ENCODE data around the gene CASP7.
A peak's percentile ranks its signal among the peaks of the same experiment; 100 is the strongest.

CASP7 gene

DNA sequence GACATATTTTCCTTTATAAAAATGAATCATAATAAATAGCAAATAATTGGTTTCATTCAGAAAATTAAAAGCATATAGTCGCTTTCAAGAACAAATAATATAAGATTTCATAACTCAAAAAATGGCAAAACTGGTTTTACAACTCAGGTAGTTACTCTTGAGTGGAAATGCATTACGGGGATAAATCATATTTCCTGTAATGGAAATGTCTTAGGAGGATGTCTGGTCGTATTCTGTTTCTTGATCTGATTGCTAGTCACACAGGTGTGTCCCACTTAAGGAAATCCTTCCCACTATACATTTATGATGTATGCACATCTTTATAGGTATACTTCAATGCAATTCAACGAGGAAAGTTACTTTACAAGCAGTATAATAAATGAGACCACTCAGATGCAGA lies 36.5 kb upstream of the CASP7 start:
- H3K4me3 Mint-ChIP-seq: no peak overlapping the region
- H3K27me3 Mint-ChIP-seq (ENCODE audit: low read depth, poor library complexity): no peaks in the 10 kb centered on the region
- peaks cover 37% of the 10 kb centered on the region for H3K4me1 Mint-ChIP-seq
- no peak overlapping the region for H3K27ac Mint-ChIP-seq
- TF ChIP-seq, protein P1, sequence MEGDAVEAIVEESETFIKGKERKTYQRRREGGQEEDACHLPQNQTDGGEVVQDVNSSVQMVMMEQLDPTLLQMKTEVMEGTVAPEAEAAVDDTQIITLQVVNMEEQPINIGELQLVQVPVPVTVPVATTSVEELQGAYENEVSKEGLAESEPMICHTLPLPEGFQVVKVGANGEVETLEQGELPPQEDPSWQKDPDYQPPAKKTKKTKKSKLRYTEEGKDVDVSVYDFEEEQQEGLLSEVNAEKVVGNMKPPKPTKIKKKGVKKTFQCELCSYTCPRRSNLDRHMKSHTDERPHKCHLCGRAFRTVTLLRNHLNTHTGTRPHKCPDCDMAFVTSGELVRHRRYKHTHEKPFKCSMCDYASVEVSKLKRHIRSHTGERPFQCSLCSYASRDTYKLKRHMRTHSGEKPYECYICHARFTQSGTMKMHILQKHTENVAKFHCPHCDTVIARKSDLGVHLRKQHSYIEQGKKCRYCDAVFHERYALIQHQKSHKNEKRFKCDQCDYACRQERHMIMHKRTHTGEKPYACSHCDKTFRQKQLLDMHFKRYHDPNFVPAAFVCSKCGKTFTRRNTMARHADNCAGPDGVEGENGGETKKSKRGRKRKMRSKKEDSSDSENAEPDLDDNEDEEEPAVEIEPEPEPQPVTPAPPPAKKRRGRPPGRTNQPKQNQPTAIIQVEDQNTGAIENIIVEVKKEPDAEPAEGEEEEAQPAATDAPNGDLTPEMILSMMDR (IDR thresholded peaks at IDR 0.05): no peak
- H3K36me3 Mint-ChIP-seq (ENCODE audit: low read depth): no peaks in the 10 kb centered on the region
- H3K9me3 Mint-ChIP-seq: no peaks in the 10 kb centered on the region
- DNase-seq: no peak

DNA sequence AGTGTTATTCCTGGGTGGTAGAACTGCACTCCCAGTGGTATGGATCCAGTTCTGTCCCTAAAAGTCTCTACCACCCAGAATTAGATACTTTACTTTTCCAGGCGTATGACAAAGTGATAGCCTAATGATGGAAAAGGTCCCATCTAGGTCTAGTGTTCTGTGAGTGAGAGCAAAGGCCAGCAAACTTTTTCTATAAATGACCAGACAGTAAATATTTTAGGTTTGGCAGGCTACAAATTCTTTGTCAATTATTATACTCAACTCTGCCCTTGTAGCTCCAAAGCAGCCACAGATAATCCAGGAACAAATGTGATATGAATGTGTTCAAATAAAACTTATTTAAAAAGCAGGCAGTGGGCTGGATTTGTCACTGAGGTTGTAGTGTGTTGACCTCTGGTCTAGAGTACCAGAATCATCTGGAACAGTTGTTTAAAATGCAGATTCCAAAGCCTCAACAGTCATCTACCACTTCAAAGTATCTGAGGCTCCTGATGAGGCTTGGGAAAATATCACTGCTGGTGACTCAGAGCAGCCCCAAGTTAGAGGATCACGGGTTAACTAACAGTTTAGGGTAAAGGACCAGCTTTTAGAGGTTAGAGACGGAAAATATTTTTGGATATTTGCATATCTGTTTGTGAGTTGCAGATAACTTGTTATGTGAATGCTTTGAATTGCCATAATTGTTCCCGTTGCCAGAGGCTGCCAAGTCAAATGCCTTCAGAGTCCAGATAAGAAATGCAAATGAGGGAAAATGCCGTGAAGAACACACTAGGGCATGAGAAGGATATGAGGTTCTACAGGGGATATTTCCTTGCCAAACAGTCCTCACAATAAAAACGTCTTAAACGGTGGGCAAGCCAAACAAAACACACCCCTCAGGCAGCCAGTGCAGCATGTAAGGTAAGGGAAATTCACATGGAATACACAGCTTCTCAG lies 35.3 kb upstream of the CASP7 start:
- H3K36me3 Mint-ChIP-seq (ENCODE audit: low read depth): no peaks in the 10 kb centered on the region
- H3K4me3 Mint-ChIP-seq: no peak overlapping the region
- TF ChIP-seq, protein P1 (IDR thresholded peaks at IDR 0.05): no peak
- peaks cover 43% of the 10 kb centered on the region for H3K4me1 Mint-ChIP-seq
- H3K27me3 Mint-ChIP-seq (ENCODE audit: low read depth, poor library complexity): no peaks in the 10 kb centered on the region
- H3K27ac Mint-ChIP-seq: no peak overlapping the region
- no peaks in the 10 kb centered on the region for H3K9me3 Mint-ChIP-seq
- DNase-seq: no peak

DNA sequence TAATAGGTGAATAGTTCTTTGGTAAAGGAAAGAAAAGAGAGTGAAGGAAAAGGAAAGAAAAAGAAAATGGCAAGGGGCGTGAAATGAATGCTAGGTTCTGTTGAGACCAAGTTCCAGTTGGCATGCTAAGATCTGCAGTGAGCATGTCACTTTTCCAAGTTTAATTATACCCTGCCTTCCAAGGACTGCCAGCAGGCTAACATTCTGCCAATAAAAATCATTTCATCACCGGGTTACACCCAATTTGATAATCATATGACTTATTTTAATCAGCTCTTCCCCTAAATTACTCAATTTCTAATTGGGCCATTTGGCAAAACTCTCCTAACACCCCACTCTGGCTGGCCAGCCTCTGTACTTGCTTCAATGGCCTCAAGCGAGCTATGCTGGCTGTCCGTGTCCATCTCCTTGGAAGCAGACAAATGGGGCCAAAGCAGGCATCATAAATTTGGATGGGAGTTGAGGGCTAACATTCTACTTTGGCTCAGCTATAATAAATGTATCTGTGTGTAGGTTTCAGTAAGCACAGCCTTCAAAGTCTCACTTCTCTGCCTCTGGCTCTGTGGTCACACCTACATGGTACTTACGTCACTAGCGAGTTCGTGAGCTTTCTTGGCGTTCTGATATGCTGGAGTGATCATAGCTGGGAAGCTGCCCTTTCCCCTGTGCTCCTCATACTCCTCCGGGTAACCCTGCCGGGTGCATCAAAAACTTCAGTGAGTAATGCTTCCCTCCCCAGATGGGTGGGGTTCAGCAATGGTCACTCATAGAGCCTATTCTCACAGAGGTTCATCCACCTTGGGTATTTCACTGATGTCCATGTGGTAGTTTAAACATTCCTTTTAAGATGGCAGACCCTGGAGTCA lies 33.1 kb upstream of the CASP7 start:
- no peak overlapping the region for H3K4me3 Mint-ChIP-seq
- peaks cover 37% of the 10 kb centered on the region for H3K4me1 Mint-ChIP-seq
- DNase-seq: no peak
- H3K27me3 Mint-ChIP-seq (ENCODE audit: low read depth, poor library complexity): no peaks in the 10 kb centered on the region
- TF ChIP-seq, protein P1 (IDR thresholded peaks at IDR 0.05): no peak
- peak overlapping the region; percentile 26 for H3K27ac Mint-ChIP-seq
- H3K36me3 Mint-ChIP-seq (ENCODE audit: low read depth): no peaks in the 10 kb centered on the region
- no peaks in the 10 kb centered on the region for H3K9me3 Mint-ChIP-seq

DNA sequence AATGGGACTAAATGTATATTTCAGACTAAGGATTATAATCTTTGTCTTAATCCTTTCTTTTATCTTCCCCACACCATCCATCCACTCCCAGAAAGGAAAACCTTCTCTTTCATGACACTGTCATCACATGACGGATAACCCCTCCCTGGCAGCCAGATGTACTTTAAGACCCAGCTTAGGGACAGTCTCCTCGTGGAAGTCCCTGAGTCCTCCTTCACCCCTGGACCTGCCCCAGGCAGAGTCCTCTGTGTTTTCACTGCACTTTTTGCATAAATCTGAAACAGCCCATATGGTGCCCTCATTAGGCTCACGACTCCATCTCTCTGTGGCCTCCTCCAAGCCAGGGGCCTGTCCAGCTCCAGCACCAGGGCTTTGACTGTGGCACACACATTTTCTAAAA lies 31.9 kb upstream of the CASP7 start:
- Mint-ChIP-seq H3K36me3 (ENCODE audit: low read depth) (no peaks in the 10 kb centered on the region), H3K9me3 (no peaks in the 10 kb centered on the region), H3K27ac (no peak overlapping the region), H3K27me3 (ENCODE audit: low read depth, poor library complexity) (peaks cover 2% of the 10 kb centered on the region), H3K4me1 (peaks cover 37% of the 10 kb centered on the region), H3K4me3 (no peak overlapping the region)
- TF ChIP-seq, protein P1 (IDR thresholded peaks at IDR 0.05): no peak
- DNase-seq: no peak

DNA sequence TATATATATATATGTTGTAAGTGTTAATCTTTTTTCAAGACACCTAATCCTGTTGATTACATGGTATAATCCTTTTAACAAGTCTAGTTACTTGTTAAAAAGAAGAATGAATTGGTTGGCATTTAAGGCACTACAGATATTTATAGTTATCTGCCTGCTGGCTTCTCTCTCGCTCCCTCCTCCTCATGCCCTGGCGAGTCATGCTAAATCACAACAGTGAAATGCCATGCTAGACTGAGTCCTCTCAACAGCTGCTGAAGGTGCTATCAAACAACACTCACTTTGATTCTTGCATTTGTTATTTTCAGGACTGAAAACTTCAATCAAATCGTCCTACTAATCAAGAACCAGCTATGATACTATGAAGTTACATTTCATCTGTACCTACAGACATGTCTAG lies 31.2 kb upstream of the CASP7 start:
- H3K4me3 Mint-ChIP-seq: no peak overlapping the region
- H3K27me3 Mint-ChIP-seq (ENCODE audit: low read depth, poor library complexity): peaks cover 2% of the 10 kb centered on the region
- DNase-seq: no peak
- no peaks in the 10 kb centered on the region for H3K36me3 Mint-ChIP-seq (ENCODE audit: low read depth)
- H3K4me1 Mint-ChIP-seq: peaks cover 37% of the 10 kb centered on the region
- no peak overlapping the region for H3K27ac Mint-ChIP-seq
- no peaks in the 10 kb centered on the region for H3K9me3 Mint-ChIP-seq
- TF ChIP-seq, protein P1 (IDR thresholded peaks at IDR 0.05): no peak
